ENCODE measurements around the gene CYP11A1. TPM values are rescaled to one million over a fixed set of nuclear protein-coding genes. Genes with fewer than 3 reads are reported as not detected.

The CYP11A1 gene
- total and polyA plus RNA-seq, 9 donors: 19.9 to 1,902 (median 32.3) TPM

- Histone ChIP-seq H3K4me1 (ENCODE audit: insufficient read depth) (no peaks in the 10 kb centered on the region), H3K36me3 (no peaks in the 10 kb centered on the region), H3K9me3 (no peaks in the 10 kb centered on the region), H3K27ac (no peak overlapping the region), H3K4me3 (no peak overlapping the region), H3K27me3 (no peaks in the 10 kb centered on the region)
- WGBS, 3 donors: 79 to 84% (median 80%) methylated on average over 5 of the region's 5 CpGs
- TF ChIP-seq CTCF (IDR thresholded peaks at IDR 0.05): no peak
- DNase-seq: peak in 2 of 5 donors; percentile 9 to 15
- intact Hi-C loops (cut with DNase I): no loop called here
Observed at GRCh38 chr15:74333662-74334061, 33.8 kb downstream of the CYP11A1 start.

GRCh38 chr15:74333093-74333492, 34.4 kb downstream of the CYP11A1 start:
- TF ChIP-seq POLR2A (IDR thresholded peaks at IDR 0.05) (no peak), CTCF (IDR thresholded peaks at IDR 0.05) (no peak), EP300 (IDR thresholded peaks at IDR 0.05) (no peak)
- Histone ChIP-seq H3K9me3 (no peaks in the 10 kb centered on the region), H3K4me3 (no peak overlapping the region), H3K27ac (no peak overlapping the region), H3K27me3 (no peaks in the 10 kb centered on the region), H3K36me3 (no peaks in the 10 kb centered on the region), H3K4me1 (ENCODE audit: insufficient read depth) (no peaks in the 10 kb centered on the region)
- intact Hi-C loops (cut with DNase I): no loop called here
- 93% methylated on average over 5 of the region's 5 CpGs for WGBS, 3 donors
- DNase-seq: peak in 2 of 5 donors; percentile 6 to 11

GRCh38 chr15:74332611-74333010, 34.8 kb downstream of the CYP11A1 start:
- no peak overlapping the region for H3K4me3 ChIP-seq
- no peaks in the 10 kb centered on the region for H3K9me3 ChIP-seq
- no peaks in the 10 kb centered on the region for H3K36me3 ChIP-seq
- 92 to 96% (median 92%) methylated on average over 10 of the region's 10 CpGs for WGBS, 3 donors
- intact Hi-C loops (cut with DNase I): no loop called here
- H3K27me3 ChIP-seq: no peaks in the 10 kb centered on the region
- no peak overlapping the region for H3K27ac ChIP-seq
- no peaks in the 10 kb centered on the region for H3K4me1 ChIP-seq (ENCODE audit: insufficient read depth)
- no peak for DNase-seq
- TF ChIP-seq EP300 (IDR thresholded peaks at IDR 0.05) (no peak), POLR2A (IDR thresholded peaks at IDR 0.05) (no peak), CTCF (IDR thresholded peaks at IDR 0.05) (no peak)

GRCh38 chr15:74332011-74332410, 35.4 kb downstream of the CYP11A1 start:
- Histone ChIP-seq H3K36me3 (no peaks in the 10 kb centered on the region), H3K4me1 (ENCODE audit: insufficient read depth) (no peaks in the 10 kb centered on the region), H3K27me3 (no peaks in the 10 kb centered on the region), H3K27ac (no peak overlapping the region), H3K4me3 (no peak overlapping the region), H3K9me3 (no peaks in the 10 kb centered on the region)
- intact Hi-C loops (cut with DNase I): no loop called here
- no peak for TF ChIP-seq POLR2A (IDR thresholded peaks at IDR 0.05)
- TF ChIP-seq CTCF (IDR thresholded peaks at IDR 0.05): no peak
- TF ChIP-seq EP300 (IDR thresholded peaks at IDR 0.05): no peak
- no peak for DNase-seq
- 88 to 96% (median 94%) methylated on average over 3 of the region's 3 CpGs for WGBS, 3 donors
